ENCODE measurements around the gene PEMT.
"Not testable (repeated sequence)": the region's sequence is repeated elsewhere in the genome, so short reads cannot be mapped to it uniquely, and the experiment has no call there.

PEMT gene

DNA sequence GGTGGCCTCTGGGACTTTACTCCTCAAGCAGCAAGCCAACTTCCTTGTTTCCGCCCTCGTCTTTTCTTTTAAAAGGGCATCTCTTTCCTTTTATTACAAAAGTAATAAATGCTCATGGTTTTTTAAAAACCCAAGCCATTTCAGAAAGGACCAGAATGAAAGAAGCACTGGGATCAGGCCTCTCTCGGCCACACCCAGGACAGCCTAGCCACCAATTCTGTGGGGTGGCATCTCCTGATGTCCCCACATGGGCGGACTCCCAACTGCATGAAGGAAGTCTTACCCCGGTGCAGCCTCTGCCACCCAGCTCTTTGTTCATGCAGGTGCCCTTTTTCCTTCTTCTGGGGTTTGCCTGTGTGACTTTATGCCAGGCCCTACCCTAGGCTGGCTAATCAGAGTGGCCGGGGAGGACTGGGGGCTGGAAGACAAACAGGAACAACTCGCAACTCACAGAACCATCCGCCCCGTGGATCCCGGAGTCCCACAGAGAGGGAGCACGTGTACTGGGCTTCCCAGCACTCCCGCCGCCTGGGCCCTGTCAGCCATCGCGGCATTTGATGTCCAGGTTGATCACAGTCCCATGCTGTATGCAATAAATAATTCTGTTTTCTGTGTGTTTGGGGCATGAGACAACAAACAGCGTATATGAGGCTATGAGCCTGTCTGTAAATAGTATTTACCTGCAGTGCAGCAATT lies 92.8 kb downstream of the PEMT start:
- no peak for DNase-seq

DNA sequence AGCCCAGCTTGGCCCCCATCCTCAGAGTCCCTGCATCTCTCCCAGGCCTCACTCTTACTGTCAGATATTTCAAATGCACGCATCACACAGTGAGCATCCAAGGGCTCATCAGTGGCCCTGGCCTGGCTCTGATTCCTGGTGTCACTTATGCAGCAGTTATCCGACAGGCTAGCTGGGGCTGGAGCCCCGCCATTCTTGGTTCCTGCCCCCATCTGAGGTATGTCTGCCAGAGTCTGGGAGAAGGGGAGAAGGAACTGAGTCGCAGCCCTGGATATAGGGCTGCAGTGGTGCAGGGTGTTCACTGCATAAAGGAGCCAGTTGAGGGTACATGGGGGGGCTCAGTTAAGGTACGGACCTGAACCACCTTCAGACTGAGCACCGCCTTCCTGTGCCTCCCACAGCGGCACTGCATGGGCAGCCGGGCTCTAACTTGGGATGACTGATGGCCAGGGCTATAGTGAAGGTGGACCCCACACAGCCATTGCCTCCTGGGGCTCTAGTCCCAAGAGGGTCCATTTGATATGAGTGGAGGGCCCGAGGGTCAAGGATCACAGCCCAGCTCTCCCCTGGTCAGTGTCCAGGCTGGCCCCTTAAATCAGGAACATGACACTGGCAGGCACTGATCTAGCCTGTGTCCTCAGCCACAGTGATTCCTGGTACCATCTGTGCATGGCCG lies 93.5 kb downstream of the PEMT start:
- DNase-seq, result no peak

DNA sequence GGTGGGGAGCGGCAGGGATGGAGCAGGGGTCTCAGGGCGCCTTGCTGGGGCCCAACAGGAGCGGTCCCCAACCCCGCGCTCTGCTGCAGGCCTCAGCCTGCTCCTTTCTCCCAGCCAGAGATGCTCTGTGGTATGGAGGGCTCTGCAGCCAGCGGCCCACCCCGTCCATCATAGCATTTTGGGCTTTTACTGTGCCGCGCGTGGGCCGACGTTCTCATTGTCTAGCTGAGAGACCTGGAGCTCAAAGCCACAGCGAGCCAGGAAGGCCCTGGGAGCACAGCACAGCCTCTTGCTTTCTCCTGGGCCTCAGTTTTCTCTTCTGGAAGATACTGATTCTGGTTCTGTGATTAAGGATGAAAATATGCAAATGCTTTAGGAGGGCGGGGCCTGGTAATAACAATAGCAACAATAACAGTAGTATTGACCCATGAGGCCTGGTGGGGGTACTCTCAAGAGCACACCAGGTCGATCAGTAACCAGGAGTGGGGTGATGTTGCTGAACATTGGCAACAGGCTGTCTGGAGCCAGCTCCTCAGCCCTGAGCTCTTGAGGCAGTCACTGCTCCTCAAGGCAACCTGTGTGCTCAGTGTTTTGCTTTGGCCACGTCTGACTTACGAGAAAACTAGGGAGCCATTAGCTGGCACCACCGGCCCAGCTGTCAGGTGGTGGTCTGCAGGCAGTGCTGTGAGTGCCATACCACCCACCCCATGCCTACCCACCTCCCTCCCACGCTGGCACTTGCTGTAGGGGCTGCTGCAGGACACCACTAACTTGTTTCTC lies 94.3 kb downstream of the PEMT start:
- no peak for DNase-seq

DNA sequence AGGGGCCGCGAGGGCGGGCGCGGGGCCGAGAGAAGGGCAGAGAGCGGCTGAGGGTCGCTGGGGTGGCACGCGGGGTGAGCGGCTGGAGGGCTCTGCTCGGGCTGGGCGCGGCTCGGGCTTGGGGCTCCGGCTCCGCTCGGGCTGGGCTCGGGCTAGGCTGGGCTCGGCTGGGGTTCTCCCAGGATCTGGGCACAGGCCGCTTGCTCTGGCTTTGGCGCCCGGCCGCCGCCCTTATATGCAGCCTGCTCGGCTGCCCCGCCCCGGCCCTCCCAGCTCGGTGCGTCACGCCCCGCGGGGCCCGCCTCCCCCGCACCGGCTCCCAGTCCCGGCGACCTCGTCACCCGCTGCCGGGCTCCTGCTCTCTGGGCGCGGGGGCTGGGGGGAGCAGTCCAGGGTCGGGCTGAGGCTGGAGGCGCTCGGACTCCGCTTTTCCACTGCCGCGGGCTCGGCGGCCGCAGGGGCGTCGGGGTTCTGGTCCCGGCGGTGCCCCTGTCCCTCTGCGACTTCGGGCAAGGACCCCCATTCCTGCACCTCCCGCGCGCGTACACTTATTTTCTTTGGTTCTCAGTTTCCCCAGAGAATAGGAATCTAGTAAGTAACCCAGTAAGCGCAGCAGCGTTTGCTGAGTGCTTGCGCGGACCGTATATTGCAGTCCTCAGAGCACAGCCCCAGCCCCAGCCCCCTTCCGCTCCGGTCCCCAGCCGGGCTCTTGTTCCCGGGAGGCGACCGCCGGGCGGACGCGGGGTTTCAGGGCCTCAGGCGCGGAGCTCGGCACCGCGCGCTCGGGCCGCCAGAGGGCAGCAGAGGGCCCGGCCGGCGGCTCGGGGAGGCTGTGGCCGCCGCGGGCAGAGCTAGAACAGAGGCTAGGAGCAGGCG lies 95.1 kb downstream of the PEMT start, which contains the start of gene RASD1:
RASD1 (minus strand) TSS at position 207 of the 876 bp plus-strand sequence. CDS start 214 bp downstream, outside the sequence.
- peak; percentile 98 for DNase-seq

DNA sequence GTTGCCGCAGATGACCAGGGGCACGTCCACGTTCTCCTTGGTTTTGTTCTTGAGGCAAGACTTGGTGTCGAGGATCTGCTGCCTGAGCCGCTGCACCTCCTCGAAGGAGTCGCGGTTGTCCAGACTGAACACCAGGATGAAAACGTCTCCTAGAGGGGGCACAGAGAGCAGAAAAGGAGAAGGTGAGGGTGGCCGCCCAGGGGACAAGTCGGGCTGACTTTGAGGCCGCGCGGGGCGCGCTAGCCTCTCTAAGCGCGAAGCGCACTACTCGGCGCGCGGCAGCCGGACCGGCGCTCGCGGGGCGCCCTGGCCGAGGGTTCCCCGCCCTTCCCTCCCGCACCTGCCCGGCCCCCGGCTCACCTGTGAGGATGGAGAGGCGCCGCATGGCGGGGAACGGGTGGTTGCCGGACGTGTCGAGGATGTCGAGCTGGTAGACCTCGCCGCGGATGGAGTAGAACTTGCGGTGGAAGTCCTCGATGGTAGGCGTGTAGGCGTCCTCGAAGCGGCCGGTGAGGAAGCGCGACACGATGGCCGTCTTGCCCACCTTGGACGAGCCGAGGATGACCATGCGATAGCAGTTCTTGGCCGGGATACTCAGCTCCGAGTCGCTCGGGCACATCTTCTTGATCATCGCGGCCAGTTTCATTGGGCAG lies 95.8 kb downstream of the PEMT start:
- no peak for DNase-seq

DNA sequence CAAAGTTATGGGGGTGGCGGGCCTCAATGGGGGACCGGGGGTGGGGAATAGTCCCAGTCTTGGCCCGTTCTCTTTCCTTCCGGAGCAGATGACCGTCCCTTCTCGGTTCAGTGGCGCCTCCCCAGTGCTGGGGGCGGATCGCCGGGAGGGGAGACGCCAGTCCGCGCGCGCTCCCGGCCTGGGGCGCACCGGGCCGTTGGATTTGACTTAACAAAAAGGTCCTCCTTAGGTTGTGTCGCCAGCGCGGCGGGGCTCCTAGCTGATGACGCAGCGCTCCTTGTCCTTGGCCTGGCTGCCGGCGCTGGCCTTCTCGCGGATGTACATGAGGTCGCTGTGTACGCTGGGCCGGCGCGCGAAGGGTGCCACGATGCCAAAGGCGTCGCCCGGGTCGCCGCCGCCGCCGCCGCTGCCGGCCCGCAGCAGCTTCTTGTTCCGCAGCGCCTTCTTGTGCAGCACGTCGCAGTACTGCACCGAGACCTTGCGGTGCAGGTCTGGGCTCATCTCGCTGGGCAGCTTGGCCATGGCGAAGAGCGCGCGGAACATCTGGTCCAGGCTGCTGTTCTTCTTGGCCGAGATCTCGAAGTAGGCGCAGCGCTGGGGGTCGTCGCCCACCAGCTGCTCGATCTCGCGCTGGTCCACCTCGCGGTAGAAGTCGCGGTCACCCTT lies 96.5 kb downstream of the PEMT start:
- no peak for DNase-seq

DNA sequence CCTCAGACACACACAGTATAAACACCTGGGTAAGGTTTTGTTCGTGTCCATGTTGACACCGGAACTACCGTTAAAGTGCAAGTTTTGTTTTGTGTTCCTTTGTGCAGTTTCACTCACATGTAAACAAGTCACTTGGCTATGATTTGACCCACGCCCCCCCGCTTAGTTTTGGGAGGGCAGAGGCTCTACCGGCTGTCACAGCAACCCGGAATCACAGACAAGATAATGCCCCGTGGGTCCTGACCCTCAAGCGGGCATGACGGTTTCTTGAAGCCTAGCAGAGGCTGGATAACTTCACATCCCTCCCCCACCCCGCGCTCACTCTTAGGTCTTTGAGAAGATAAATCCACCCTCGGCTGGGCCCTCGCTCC lies 97.0 kb downstream of the PEMT start:
- no peak for DNase-seq

DNA sequence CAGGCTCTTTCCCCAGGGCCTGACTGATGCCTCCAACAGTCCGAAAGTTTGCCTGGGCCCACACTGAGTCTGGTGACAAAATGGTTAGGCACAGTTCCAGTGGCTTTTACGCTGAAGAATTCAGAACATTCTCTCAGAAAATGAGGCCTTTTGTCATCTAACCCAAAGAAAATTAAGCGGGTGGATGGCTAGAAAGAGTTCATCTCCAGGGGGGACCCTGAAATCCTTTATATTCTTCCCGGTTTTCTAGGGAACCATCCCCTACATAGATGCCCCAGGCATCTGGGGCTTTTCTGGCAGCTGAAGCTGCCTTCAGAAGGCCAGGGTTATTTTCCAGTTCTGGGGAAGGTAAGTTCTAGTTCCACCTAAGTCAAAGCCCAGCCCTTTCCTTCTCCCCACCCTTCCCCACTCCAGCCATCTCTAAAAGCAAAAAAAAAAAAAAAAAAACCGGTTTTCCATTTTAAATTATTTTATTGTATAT lies 97.5 kb downstream of the PEMT start:
- DNase-seq, result no peak

DNA sequence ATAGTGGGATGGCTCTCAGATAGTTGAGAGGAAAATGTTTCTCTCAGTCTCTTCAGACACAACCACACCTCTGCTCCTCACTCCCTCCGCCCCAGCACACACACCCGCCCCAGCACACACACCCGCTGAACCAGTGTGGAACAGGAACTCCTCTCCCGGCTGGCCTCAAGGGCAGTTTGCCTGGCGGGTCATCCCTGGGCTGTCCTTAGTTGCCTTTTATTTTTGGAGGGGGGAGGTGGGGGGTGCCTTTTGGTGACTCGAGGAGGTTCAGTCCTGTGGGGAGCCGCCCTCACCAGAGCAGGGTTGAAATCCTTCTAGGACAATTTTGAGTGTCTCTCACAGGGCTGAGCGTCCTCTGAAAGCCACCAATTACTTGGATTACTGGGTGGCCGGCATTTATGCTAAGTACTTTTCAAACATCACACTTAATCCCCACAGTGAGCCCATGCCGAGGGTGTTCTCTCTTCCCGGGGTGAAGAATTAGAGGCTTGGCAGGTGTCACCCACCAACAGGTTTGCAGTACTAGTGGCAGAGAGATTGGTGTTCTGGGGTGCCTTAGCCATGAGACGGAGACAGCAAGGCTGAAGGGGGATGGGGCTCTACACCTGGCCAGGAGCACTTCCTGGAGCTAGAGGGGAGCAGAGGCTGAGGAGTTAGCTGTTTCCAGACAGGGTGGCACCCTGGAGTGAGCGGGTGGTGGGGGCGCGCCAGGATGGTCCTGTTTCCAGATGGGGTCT lies 98.1 kb downstream of the PEMT start:
- DNase-seq, result no peak

DNA sequence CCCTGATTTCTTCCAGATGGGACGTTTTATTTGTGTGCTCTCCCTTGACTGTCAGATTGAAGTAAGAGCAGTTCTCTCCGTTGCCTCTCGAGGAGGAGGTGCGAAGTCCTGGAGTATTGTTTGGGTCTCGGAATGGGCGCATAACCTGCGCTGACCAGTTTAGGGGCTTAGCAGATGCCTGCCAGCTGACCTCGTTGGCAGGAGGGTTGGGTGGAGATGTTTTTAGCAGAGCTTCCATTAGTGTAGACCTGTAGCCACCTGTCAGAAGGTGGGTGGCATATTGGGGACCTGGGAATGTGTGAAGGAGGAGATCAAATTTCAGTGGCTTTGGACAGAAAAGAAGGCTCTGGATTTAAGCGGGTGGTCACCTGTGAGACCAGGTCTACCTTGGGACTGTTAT lies 98.9 kb downstream of the PEMT start:
- DNase-seq, result no peak

DNA sequence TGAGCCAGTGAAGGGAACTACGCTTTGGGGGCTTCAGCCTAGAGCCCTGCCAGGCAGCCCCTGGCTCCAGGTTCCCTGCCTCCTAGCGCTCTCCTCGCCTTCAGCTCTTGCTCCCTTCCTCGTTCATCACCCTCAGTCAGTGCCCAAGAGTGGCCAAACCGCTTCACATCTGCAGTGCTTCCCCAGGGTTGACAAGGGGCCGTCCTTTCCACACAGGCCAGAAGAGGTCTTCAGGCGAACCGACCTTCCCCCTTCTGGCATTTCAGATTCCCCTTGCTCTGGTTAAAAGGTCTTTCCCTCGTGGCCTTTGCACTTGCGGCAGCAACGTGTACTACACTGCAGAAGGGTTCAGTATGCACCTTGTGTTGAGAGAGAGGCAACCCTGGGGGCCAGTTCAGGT lies 99.4 kb downstream of the PEMT start:
- no peak for DNase-seq

DNA sequence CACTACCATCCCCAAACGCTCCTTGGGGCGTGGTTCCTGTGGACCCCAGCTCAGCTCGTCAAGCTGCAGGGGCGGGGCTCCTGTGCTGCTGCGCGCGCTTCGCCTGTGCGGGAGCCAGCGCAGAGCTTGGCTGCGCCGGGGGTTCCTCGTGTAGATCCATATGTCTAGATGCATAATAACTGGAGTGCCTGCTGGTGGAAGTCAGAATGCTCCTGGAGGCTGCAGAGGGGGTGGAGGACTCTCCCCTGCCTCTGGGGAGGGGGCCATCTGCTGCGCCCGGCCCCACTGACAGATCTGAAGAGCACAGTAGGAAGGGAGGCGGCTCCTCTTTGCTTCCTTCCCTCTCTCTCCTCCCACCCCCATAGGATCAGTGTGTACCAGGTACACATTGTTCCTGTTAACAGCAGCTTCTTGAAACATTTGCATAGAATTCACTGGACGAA lies 99.9 kb downstream of the PEMT start:
- no peak for DNase-seq

DNA sequence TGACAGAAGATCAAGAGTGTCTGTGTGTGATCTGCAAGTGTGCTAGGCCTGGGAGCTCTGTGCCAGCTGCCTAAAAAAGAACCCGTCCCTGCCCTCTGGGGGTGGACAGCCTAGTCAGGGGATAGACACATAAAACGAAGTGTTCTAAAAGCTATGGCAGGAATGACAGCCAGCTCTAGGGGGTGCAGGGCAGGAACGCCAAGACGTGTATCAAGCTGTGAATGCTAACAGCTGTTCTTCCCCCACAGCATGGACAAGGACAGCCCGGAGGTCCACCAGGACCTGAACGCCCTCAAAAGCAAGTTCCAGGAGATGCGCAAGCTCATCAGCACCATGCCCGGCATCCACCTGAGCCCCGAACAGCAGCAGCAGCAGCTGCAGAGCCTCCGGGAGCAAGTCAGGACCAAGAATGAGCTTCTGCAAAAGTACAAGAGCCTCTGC lies 100.5 kb downstream of the PEMT start:
- no peak for DNase-seq

DNA sequence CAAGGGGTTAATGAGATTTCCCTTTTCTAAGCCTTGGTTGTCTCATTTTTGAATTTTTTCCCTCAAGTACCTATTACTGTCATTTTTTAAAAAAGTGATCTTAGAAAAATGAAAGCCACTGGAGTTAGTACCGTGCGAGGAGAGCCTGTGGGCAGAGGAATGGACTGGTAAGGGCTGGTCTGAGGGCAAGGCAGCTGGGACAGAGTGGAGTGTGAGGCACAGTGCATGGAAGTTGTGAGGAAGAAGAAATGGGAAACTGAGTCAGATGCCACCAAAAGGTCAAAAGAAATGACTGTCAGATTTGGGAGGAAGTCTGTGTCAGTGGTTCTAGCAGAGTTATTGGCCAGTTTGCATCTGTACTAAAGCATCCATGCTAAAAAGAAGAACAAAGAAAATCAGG lies 103.5 kb downstream of the PEMT start:
- no peak for DNase-seq

DNA sequence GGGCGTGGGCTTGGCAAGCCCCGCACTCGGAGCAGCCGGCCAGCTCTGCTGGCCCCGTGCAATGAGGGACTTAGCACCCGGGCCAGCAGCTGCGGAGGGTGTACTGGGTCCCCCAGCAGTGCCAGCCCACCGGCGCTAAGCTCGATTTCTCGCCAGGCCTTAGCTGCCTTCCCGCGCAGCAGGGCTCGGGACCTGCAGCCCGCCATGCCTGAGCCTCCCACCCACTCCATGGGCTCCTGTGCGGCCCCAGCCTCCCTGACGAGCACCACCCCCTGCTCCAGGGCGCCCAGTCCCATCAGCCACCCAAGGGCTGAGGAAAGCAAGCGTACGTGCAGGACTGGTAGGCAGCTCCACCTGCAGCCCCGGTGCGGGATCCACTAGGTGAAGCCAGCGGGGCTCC lies 105.1 kb downstream of the PEMT start:
- not testable (repeated sequence) for DNase-seq

DNA sequence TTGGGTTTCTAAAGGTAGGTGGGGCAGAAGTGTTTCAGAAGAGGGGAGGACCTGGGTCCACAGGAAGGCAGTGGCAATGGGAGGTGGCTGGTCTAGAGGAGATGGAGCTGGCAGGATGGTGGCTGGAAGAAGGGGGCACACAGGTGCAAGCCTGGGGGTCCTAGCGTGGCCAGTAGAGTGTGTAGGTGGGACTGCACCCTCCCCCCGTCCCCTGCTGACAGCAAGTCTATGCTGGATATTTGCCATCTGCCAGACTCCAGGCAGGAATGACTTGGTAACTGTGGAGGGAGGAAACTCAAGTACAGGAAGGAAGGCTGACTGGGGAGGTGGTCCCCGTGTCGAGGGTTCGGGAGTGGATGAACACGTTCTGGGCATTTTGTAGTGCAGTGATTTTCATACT lies 106.1 kb downstream of the PEMT start:
- DNase-seq, result no peak

DNA sequence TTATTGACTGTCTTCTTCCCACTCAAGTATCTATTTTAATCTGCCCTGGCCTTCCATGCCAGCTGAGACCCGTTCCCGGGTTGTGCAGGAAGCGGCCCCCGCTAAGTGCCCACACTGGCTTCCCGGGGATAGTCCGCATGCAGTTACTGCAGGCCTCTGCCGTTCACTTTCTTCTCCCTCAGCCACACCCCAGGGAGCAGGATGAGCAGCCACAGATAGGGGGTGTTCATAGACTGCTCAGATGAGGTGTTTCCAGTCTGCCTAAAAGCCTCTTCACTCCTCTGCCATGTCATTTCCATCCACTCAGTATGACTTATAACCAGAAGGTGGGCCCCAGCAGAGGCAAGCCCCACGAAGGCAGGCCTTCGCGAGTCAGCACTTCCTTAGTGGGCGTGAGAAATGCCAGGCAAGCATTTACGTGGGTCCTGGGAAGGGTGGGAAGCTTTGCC lies 107.0 kb downstream of the PEMT start:
- no peak for DNase-seq

DNA sequence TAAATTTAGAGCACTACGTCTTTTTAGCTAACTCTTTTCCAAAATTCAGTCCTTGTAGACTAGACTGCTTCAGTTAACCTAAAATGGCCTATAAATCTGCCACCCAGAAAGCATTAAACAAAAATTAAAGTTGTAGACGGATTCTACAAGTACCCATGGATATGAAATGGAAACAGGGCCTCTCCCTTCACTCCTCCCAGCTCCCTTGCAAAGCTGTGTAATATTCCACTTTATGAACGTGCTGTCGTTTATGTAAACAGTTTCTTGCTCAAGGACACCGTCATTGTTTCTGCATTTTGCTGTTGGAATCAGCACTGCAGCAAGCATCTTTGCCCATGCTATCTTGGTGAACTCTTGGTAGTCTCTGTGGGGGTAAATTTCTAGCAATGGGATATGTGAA lies 109.6 kb downstream of the PEMT start:
- DNase-seq, result no peak

DNA sequence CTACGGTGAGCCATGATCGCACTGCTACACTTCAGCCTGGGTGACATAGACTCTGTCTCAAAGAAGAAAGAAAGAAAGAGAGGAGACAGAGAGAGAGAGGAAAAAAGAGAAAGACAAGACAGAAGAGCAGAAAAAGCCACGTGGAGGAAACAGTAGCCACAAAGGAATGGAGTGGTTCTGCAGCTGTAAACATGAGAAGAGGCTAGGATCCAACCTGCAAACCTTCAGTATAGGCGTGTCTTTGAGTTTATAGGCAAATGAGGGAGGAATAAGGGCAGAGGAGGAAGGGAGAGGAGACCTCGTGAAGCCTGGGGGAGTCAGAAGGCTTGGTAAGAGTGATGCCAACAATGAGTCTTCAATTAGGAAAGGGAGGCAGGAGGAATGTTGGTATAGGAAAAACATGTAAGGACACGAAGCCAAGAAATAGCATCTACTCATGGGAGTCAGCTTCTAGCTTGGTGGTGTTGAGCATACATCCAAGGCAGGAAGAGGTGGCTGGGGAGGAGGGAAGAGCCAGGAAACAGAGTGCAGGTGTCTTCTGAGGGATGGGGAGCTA lies 110.8 kb downstream of the PEMT start:
- DNase-seq, result no peak

DNA sequence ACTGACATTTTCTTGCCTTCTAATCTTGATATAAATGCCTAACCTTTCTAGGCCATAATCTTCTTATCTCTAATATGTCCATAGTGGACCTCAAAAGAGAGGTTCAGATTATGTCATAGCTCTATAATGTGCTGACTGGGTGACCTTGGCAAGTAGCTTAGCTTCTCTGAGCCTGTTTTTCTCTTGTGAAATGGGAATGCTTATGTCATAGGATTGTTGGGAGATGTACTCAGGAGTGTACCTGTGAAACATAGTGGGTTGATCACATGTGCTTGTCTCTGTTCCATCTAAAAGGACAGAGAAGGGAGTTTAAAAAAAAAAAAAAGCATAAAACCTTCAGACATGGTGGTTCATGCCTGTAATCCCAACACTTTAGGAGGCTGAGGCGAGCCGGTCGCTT lies 112.3 kb downstream of the PEMT start:
- DNase-seq, result no peak

Measured in 8988T (cell line).